Chondrocyte (in vitro differentiated cells): ENCODE data around the gene SORBS1. TPM values are rescaled to one million over a fixed set of nuclear protein-coding genes. Genes with fewer than 3 reads are reported as not detected.

ENCODE experiments used
- DNase-seq: peaks from one replicate; pipeline ENCODE4 v3.0.0; 2021; ENCODE audit warnings: mixed read lengths, low spot score
- H3K27ac Mint-ChIP-seq: one replicate; pipeline ENCODE4 v1.8.0; 2021; ENCODE audit warnings: mild to moderate bottlenecking, moderate library complexity, mixed read lengths; ENCODE audit not compliant: unreplicated experiment
- H3K27me3 Mint-ChIP-seq: 2 replicates; pipeline ENCODE4 v1.8.0; 2021; ENCODE audit warnings: low read depth, mixed read lengths
- H3K36me3 Mint-ChIP-seq: 2 replicates; pipeline ENCODE4 v1.8.0; 2021; ENCODE audit warnings: low read depth, mixed read lengths
- H3K4me1 Mint-ChIP-seq: 2 replicates; pipeline ENCODE4 v1.8.0; 2021; ENCODE audit warnings: low read depth, mild to moderate bottlenecking, mixed read lengths
- H3K4me3 Mint-ChIP-seq: one replicate; pipeline ENCODE4 v1.8.0; 2021; ENCODE audit warnings: mild to moderate bottlenecking, moderate library complexity, mixed read lengths; ENCODE audit not compliant: unreplicated experiment
- H3K9me3 Mint-ChIP-seq: 2 replicates; pipeline ENCODE4 v1.8.0; 2021; ENCODE audit warnings: low read depth, mixed read lengths
- total RNA-seq: library from RNA; stranded (reverse); gene quantifications from 3 replicates; pipeline ENCODE4 v1.2.1, GENCODE V29; 2021
- TF ChIP-seq, protein P1 (sequence below): fragments of 200-600 bp; sonication (generic); IDR thresholded peaks from 2 replicates; pipeline ENCODE4 v1.5.0; 2021; ENCODE audit warnings: antibody characterized with exemption, mild to moderate bottlenecking, moderate library complexity

Gene SORBS1
- total RNA-seq, 1 donor from 2014 or later: 5.0 TPM

DNA sequence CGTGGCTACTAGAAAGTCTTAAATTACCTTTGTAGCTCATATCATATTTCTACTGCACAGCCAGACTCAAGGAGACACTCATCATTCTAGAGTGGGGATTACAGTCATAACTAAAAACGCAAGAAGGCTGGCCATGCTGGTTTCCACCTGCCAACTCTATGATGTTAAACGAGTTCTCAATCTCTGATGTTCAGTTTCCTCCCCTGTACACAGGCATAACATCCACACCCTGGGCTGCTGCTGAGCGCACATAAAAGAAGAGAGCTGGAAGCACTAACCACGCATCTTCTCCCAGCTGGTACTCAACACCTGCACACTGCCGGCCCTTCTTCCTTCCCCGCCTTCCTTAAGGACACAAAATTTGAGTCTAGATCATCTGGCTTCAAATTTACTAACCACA, 60.5 kb downstream of the SORBS1 start:
- no peak for DNase-seq
- H3K4me1 Mint-ChIP-seq: peaks cover 11% of the 10 kb centered on the region
- peaks cover 2% of the 10 kb centered on the region for H3K36me3 Mint-ChIP-seq
- no peaks in the 10 kb centered on the region for H3K9me3 Mint-ChIP-seq
- H3K4me3 Mint-ChIP-seq: no peak overlapping the region
- peaks cover 3% of the 10 kb centered on the region for H3K27me3 Mint-ChIP-seq
- TF ChIP-seq, protein P1, sequence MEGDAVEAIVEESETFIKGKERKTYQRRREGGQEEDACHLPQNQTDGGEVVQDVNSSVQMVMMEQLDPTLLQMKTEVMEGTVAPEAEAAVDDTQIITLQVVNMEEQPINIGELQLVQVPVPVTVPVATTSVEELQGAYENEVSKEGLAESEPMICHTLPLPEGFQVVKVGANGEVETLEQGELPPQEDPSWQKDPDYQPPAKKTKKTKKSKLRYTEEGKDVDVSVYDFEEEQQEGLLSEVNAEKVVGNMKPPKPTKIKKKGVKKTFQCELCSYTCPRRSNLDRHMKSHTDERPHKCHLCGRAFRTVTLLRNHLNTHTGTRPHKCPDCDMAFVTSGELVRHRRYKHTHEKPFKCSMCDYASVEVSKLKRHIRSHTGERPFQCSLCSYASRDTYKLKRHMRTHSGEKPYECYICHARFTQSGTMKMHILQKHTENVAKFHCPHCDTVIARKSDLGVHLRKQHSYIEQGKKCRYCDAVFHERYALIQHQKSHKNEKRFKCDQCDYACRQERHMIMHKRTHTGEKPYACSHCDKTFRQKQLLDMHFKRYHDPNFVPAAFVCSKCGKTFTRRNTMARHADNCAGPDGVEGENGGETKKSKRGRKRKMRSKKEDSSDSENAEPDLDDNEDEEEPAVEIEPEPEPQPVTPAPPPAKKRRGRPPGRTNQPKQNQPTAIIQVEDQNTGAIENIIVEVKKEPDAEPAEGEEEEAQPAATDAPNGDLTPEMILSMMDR: no peak
- H3K27ac Mint-ChIP-seq: no peak overlapping the region

DNA sequence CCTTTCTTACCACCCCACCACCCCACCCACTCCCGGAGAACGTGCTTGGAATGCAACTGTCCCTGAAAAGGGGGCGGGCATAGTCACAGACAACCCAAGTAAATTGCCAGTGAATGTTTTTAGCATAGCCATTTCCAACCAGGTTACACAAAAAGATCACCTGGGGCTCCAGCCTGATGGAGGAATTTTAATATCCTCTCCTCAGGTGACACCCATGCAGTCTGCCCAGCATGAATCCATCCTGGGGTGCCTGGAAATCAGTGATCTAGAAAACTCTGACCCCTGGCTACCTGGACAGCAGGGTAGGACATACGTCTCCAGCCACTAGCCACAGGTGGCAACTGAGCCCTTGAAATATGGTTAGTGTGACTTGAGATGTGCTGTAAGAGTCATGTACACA, 61.1 kb downstream of the SORBS1 start:
- H3K9me3 Mint-ChIP-seq: no peaks in the 10 kb centered on the region
- no peak overlapping the region for H3K27ac Mint-ChIP-seq

DNA sequence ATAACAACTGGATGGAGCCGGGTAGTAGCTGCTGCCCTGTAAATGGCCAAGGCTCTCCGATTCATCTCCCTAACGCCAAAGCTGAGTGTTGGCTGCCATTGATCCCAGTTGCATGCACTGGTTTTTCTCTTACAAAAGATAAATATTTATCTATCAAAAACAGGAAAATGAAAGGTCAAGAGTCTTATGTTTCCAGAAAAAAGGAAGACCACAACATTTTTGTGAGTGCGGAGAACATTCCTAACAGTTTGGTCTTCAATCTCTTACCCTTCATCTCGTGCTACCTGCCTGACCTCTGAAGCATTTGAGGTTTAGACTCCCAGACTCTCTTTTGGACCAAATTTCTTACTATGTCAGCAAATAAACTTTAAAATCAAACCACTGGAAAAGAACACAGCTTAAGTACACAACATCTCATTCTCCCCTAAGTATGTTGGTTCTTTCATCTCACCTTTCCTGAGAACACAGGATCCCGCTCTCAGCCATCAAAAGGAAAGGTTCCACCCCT, 61.6 kb downstream of the SORBS1 start:
- H3K27ac Mint-ChIP-seq: no peak overlapping the region

More for the DNA sequence above, 61.1 kb downstream of the SORBS1 start:
- no peak overlapping the region for H3K4me3 Mint-ChIP-seq
- peaks cover 3% of the 10 kb centered on the region for H3K27me3 Mint-ChIP-seq
- TF ChIP-seq, protein P1: no peak
- DNase-seq: no peak
- peaks cover 2% of the 10 kb centered on the region for H3K36me3 Mint-ChIP-seq
- peaks cover 7% of the 10 kb centered on the region for H3K4me1 Mint-ChIP-seq

DNA sequence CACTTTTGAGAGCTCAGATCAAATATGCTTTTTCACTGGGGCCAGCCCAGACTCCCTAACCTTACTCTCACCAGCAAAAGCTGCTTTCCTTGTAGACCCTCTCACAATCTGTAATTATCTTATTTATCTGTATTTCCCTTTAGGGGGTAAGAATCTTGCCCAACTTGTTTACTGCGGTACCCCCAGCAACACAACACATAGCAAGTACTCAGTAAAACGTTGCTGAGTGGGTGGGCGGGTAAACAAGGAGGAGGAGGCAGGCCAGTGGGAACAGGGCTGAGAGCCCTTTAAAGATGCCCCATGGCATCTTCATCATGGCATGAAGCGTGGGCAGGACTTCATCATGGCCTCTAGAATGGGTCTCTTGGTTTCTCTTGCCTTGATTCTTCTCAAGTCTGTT, 64.2 kb downstream of the SORBS1 start:
- peaks cover 10% of the 10 kb centered on the region for H3K4me1 Mint-ChIP-seq

More for the DNA sequence above, 61.6 kb downstream of the SORBS1 start:
- Mint-ChIP-seq H3K27me3 (peaks cover 3% of the 10 kb centered on the region), H3K36me3 (peaks cover 2% of the 10 kb centered on the region), H3K4me1 (peaks cover 7% of the 10 kb centered on the region), H3K9me3 (no peaks in the 10 kb centered on the region), H3K4me3 (no peak overlapping the region)
- no peak for DNase-seq
- TF ChIP-seq, protein P1: no peak

DNA sequence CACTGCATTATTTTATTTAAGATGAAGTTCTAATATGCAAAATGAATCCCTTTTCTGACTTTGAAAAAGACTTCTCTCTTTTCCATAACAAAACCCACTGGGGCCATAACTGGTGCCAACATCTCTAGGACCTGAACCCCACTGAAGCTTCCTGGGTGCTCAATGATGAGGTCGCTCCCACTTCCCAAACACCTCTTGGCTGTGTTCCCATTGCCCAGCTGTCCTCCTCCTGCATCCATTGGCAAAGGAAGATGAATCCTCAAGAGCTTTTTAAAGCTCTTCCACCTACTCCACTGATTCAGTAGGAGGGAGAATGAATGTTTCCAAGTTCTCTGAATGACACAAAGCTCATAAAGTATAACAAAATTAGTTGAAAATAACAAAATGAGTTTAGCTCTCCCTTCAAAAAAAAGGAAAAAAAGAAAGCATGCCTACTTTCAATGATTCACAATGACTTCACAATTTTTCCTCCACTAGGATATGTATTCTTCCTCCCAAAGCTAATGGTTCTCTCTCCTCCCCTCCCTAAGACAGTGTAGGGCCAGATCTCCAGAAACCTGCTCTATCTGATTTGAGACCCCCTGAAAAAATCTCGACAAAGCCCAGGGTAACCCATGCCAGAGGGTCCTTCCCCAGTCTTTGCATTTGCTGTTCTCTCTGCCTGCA, 64.8 kb downstream of the SORBS1 start:
- no peaks in the 10 kb centered on the region for H3K27me3 Mint-ChIP-seq
- no peak for DNase-seq
- TF ChIP-seq, protein P1: no peak
- no peak overlapping the region for H3K4me3 Mint-ChIP-seq
- H3K27ac Mint-ChIP-seq: no peak overlapping the region
- peaks cover 10% of the 10 kb centered on the region for H3K4me1 Mint-ChIP-seq
- no peaks in the 10 kb centered on the region for H3K9me3 Mint-ChIP-seq
- H3K36me3 Mint-ChIP-seq: peaks cover 2% of the 10 kb centered on the region

More for the DNA sequence above, 64.2 kb downstream of the SORBS1 start:
- H3K27me3 Mint-ChIP-seq: no peaks in the 10 kb centered on the region
- no peak for DNase-seq
- no peak overlapping the region for H3K4me3 Mint-ChIP-seq
- no peak overlapping the region for H3K27ac Mint-ChIP-seq
- TF ChIP-seq, protein P1: no peak
- H3K9me3 Mint-ChIP-seq: no peaks in the 10 kb centered on the region
- peaks cover 2% of the 10 kb centered on the region for H3K36me3 Mint-ChIP-seq
